Measurements from ENCODE around the gene DAPK1.

DNA sequence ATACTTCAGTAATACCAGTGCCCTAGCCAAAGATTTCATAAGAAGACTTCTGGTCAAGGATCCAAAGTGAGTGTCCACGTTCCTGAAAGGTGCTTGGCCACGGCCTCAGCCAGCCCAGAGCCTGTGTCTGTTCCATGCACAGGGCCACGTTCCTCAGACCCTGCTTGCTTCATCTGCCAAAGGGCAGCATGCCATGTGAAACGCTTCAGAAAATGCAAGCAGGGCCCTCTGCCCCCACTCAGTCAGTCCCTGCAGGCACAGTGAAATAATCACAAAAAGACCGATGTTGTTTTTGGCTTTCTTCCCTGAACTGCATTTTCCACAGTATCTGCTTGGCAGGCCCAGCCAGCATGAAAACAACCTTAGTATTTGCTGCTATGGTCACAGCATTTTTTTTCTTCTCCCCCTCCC, 142.7 kb downstream of the DAPK1 start:
- no peak for TF ChIP-seq POLR2A (IDR thresholded peaks at IDR 0.05)
- TF ChIP-seq, protein P1, sequence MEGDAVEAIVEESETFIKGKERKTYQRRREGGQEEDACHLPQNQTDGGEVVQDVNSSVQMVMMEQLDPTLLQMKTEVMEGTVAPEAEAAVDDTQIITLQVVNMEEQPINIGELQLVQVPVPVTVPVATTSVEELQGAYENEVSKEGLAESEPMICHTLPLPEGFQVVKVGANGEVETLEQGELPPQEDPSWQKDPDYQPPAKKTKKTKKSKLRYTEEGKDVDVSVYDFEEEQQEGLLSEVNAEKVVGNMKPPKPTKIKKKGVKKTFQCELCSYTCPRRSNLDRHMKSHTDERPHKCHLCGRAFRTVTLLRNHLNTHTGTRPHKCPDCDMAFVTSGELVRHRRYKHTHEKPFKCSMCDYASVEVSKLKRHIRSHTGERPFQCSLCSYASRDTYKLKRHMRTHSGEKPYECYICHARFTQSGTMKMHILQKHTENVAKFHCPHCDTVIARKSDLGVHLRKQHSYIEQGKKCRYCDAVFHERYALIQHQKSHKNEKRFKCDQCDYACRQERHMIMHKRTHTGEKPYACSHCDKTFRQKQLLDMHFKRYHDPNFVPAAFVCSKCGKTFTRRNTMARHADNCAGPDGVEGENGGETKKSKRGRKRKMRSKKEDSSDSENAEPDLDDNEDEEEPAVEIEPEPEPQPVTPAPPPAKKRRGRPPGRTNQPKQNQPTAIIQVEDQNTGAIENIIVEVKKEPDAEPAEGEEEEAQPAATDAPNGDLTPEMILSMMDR (IDR thresholded peaks at IDR 0.05): no peak
